IMR-90 (cell line): ENCODE data around the gene FRK.

Experiments used
- TF ChIP-seq, protein P1 (sequence below): fragments of 150-350 bp; IDR thresholded peaks from 2 replicates; pipeline ENCODE4 v1.6.1; 2017; ENCODE audit warnings: mild to moderate bottlenecking, antibody characterized with exemption, low read length, low read depth
- TF ChIP-seq, protein P2 (sequence below): conservative IDR thresholded peaks from 2 replicates; pipeline ENCODE4 v1.5.1; 2012; ENCODE audit warnings: mild to moderate bottlenecking, low read depth, low read length, improper control_type of control experiment

DNA sequence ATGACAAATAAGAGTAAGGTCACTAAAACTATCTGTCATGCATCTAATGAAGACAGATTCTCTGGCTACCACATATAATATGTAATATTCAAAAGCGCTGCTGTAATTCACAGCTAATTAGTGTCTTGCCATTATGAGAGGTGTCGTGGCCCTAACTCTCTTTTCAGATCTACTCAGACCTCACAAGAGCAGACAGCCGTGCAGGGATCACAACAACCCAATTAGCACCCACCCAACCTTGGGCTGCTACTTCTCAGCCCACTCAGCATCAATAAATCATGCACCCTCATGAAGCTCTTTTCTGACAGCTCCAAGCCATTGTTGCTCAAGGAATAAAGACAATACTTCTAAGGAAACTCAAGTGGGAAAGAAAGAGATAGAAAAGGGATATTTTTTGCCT lies 61.5 kb downstream of the FRK start:
- TF ChIP-seq, protein P1, sequence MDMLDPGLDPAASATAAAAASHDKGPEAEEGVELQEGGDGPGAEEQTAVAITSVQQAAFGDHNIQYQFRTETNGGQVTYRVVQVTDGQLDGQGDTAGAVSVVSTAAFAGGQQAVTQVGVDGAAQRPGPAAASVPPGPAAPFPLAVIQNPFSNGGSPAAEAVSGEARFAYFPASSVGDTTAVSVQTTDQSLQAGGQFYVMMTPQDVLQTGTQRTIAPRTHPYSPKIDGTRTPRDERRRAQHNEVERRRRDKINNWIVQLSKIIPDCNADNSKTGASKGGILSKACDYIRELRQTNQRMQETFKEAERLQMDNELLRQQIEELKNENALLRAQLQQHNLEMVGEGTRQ: no peak
- TF ChIP-seq, protein P2, sequence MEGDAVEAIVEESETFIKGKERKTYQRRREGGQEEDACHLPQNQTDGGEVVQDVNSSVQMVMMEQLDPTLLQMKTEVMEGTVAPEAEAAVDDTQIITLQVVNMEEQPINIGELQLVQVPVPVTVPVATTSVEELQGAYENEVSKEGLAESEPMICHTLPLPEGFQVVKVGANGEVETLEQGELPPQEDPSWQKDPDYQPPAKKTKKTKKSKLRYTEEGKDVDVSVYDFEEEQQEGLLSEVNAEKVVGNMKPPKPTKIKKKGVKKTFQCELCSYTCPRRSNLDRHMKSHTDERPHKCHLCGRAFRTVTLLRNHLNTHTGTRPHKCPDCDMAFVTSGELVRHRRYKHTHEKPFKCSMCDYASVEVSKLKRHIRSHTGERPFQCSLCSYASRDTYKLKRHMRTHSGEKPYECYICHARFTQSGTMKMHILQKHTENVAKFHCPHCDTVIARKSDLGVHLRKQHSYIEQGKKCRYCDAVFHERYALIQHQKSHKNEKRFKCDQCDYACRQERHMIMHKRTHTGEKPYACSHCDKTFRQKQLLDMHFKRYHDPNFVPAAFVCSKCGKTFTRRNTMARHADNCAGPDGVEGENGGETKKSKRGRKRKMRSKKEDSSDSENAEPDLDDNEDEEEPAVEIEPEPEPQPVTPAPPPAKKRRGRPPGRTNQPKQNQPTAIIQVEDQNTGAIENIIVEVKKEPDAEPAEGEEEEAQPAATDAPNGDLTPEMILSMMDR: no peak
